Colonic mucosa (tissue), 4 donors: Measurements from ENCODE around the gene COPS6. TPM values are rescaled to one million over a fixed set of nuclear protein-coding genes. Genes with fewer than 3 reads are reported as not detected.

ENCODE experiments used
- DNase-seq: peaks from one replicate; pipeline ENCODE4 v3.0.0-alpha.2; 2020
- H3K27ac ChIP-seq: fragments of 200-600 bp; one replicate; pipeline ENCODE4 v1.8.0; 2021
- H3K27me3 ChIP-seq: fragments of 200-600 bp; one replicate; pipeline ENCODE4 v1.8.0; 2021
- H3K36me3 ChIP-seq: fragments of 200-600 bp; one replicate; pipeline ENCODE4 v1.8.0; 2021
- H3K4me1 ChIP-seq: fragments of 200-600 bp; one replicate; pipeline ENCODE4 v1.8.0; 2021; ENCODE audit warnings: mild to moderate bottlenecking
- H3K4me3 ChIP-seq: fragments of 200-600 bp; one replicate; pipeline ENCODE4 v1.8.0; 2021
- H3K9ac ChIP-seq, 2 donors: one replicate each; pipeline ENCODE4 v1.7.0; 2013; ENCODE audit warnings: control low read depth in 2 of 2, low read depth in 2 of 2, low read length in 2 of 2
- H3K9me3 ChIP-seq: fragments of 200-600 bp; one replicate; pipeline ENCODE4 v1.8.0; 2021
- CTCF ChIP-seq: fragments of 200-600 bp; IDR thresholded peaks from one replicate; pipeline ENCODE4 v1.8.0; 2022; ENCODE audit warnings: antibody characterized with exemption, mild to moderate bottlenecking
- intact Hi-C: fragments of 100-400 bp; cut with DNase I; formaldehyde crosslinking; loops from one replicate; pipeline ENCODE4 v1.14.1; 2022
- total RNA-seq, 2 donors: library from RNA; stranded (reverse); fragmentation: NEBNext Ultra II Directional in 1 of 2; extraction: Animal tissue kit (Norgen Biotek cat#: 25700) in 1 of 2; gene quantifications; one replicate each; pipeline ENCODE4 v1.2.1, GENCODE V29; 2021
- donor health status: healthy.
- donor health status: DM: no; HTN: no; CAD: no.
- donor health status: DM: no; HTN: no; CAD: no.

The COPS6 gene
- total RNA-seq, 2 donors from 2014 or later: 67.3 to 110 TPM

GRCh38 chr7:100102950-100103840 is 14.4 kb downstream of the COPS6 start:
- Histone ChIP-seq H3K4me3 (no peak overlapping the region), H3K9ac (no peak overlapping the region), H3K4me1 (peaks cover 5% of the 10 kb centered on the region), H3K9me3 (no peaks in the 10 kb centered on the region), H3K36me3 (peaks cover 3% of the 10 kb centered on the region), H3K27ac (no peak overlapping the region), H3K27me3 (no peaks in the 10 kb centered on the region)
- no peak for TF ChIP-seq CTCF
- no peak for DNase-seq
- intact Hi-C loops: no loop called here

GRCh38 chr7:100105534-100105933 is 16.8 kb downstream of the COPS6 start:
- DNase-seq: no peak
- Histone ChIP-seq H3K9ac (no peak overlapping the region), H3K4me1 (no peaks in the 10 kb centered on the region), H3K27ac (no peak overlapping the region), H3K9me3 (no peaks in the 10 kb centered on the region), H3K27me3 (no peaks in the 10 kb centered on the region), H3K4me3 (no peak overlapping the region), H3K36me3 (no peaks in the 10 kb centered on the region)
- TF ChIP-seq CTCF: no peak
- intact Hi-C loops: no loop called here

GRCh38 chr7:100106633-100107032 is 17.9 kb downstream of the COPS6 start:
- Histone ChIP-seq H3K27ac (no peak overlapping the region), H3K4me3 (no peak overlapping the region), H3K36me3 (no peaks in the 10 kb centered on the region), H3K27me3 (no peaks in the 10 kb centered on the region), H3K9me3 (no peaks in the 10 kb centered on the region), H3K9ac (no peak overlapping the region), H3K4me1 (no peaks in the 10 kb centered on the region)
- intact Hi-C loops: no loop called here
- no peak for DNase-seq
- TF ChIP-seq CTCF: no peak

DNA sequence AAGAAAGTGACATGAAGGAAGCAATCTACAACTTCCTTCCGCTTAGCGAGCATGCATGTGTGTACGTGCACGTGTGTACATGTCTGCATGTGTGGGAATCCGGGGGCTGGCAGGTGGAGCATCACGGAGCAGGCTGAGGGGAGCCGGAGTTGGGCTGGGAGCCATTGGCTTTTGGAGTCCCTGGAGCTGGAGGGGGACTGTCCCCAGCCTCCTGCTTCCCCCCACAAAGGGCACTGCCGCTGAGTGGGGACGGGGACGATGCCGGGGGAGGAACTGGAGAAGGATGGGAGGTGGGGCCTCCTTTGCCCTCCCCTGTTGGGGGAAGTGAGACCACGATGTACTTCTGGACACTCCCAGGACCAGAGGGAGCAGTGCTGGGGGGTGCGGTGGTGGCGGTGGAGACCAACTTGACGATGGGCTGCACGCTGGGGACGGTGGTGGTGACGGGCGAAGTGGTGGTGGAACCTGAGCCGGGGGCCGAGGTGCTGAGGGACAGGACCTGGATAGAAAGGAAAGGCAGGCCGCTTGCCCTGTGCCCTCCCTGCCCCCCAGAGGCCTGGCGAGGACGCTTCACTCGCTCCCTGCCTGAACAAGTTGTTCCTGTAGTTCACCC is 18.5 kb downstream of the COPS6 start:
- Histone ChIP-seq H3K9ac (no peak overlapping the region), H3K4me1 (no peaks in the 10 kb centered on the region), H3K36me3 (no peaks in the 10 kb centered on the region), H3K4me3 (no peak overlapping the region), H3K9me3 (no peaks in the 10 kb centered on the region), H3K27ac (no peak overlapping the region), H3K27me3 (no peaks in the 10 kb centered on the region)
- intact Hi-C loops: no loop called here
- no peak for TF ChIP-seq CTCF
- DNase-seq: no peak

DNA sequence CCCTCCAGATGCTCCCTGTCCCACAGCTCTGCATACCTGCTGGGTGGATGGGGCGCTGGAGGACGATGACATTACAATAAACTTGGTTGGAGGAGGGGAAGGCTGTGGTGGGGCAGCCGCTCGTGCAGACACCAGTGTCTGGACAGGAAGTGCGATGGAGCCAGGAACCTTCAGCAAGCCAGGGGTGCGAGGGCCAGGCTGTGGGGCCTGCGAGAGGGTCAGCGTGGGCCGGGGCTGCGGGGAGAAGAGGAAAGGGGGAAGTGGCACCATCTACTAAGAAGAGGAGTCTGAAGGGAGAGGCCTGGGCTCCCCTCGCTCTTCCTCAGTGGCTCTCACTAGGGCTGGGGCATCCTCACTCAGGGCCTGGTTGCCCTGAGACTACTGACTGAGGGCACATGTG is 19.1 kb downstream of the COPS6 start:
- no peak for TF ChIP-seq CTCF
- intact Hi-C loops: no loop called here
- Histone ChIP-seq H3K27ac (no peak overlapping the region), H3K9ac (no peak overlapping the region), H3K4me3 (no peak overlapping the region), H3K9me3 (no peaks in the 10 kb centered on the region), H3K27me3 (no peaks in the 10 kb centered on the region), H3K4me1 (no peaks in the 10 kb centered on the region), H3K36me3 (no peaks in the 10 kb centered on the region)
- DNase-seq: no peak
